ENCODE results near the gene VAC14.

Gene VAC14

GRCh38 chr16:70703041-70703834 lies 97.7 kb downstream of the VAC14 start:
- DNase-seq, result no peak

GRCh38 chr16:70702624-70703023 lies 98.3 kb downstream of the VAC14 start:
- DNase-seq, result no peak

GRCh38 chr16:70701998-70702397 lies 99.0 kb downstream of the VAC14 start:
- no peak for DNase-seq

- no peak for DNase-seq
These were observed 99.4 kb downstream of the VAC14 start for GRCh38 chr16:70701596-70701995.

DNA sequence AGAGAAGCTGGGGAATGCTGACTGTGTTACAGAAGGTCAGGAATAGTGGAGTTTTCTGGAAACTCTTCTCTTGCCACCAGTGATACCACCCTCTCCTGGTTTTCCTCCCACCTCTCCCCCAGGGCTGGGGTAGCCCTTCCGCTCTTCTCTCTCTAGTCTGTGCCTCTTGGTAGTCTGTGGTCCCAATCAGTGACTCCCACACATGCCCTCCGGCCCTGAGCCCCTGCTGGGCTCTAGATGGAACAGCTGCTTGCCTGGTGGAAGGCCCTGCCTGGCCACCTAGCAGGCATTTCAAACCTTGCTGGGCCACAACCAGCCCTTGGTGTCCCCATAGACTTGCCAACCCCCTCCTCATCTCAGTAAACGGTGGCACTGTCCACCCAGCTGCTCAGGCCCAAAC lies 99.9 kb downstream of the VAC14 start:
- no peak for DNase-seq

- no peak for DNase-seq
These were observed 100.6 kb downstream of the VAC14 start for GRCh38 chr16:70700101-70701020.

DNA sequence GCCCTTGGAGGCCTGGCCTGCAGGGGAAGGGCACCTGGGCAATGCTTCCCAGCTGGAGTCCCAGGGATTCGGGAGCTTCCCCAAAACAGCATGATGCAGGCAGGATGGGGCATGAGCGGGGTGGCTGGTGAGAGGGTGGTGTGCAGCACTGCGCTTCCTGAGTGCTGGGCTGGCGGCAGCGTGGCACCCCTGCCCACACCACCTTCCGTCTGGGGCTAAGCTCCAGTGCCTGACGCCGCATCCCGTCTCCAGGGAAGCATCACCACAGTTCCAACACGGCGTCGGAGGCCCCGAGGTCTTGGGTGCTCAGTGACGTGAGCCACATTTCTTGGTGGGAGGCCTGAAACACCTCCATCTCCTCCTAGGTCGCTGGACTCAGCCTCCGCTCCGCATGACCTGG lies 101.3 kb downstream of the VAC14 start:
- DNase-seq, result no peak

DNA sequence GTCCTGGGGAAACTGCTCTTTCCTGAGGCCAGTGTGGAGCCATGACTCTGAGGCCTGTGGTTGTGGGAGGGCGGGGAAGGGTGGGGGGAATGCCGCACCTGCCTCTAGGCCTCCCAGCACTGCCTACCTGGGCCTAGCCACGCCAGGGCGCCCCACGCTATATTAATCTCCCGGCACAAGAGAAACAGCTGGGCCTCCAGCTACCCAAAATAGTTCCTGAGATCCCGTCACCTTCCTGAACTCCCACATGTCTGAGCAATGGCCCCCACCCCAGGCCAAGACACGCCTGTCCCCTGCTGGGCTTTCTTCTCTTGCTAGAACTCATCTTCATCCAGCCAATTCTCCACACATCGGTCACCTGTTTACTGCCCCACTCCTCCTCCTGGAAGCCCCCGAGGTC lies 102.1 kb downstream of the VAC14 start:
- DNase-seq, result no peak

- DNase-seq, result no peak
These were observed 103.3 kb downstream of the VAC14 start for GRCh38 chr16:70697594-70698170.

DNA sequence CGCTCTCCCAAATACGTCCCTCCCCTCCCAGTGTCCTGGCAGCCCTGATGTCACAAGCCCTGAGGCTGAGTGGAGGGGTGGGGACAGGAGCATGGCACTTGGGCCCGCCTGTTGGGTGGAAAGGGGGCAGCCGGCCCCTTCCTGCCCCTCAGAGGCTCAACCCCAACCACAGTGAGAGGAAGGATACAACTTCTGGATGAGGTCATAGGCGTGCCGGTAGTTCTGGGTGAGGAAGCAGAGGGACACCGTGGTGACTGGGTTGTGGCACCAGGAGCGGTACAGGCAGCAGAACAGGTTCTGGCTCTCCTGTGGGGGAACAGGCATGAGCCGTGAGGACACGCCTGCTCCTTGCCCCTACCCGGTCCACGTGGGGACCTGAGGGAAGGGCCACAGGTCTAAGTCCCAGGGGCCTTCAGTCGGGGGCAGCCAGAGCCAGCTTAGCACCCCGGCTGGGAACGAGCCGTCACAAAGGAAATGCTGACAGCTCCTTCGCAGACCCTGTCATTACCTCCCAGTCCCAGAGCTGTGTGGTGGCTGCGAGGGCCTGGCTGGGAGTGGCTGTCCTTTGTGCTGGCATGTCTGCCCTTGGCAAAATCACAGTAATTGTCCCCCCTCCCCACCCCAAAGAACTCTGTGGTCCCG lies 103.9 kb downstream of the VAC14 start:
- no peak for DNase-seq

DNA sequence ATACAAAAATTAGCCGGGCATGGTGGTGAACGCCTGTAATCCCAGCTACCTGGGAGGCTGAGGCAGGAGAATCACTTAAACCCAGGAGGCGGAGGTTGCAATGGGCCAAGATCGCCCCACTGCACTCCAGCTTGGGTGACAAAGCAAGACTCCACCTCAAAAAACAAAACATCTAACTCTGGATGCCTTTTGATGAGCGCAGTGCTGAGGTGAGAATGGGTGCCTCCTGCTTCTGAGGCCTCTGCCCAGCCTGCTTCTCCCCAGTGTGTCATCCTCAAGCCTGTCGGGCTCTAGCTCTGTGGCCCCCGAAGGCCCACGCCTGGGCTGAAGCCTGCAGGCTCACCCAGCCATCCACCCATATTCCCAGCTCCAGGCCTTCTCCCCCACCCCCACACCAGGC lies 104.6 kb downstream of the VAC14 start:
- no peak for DNase-seq

DNA sequence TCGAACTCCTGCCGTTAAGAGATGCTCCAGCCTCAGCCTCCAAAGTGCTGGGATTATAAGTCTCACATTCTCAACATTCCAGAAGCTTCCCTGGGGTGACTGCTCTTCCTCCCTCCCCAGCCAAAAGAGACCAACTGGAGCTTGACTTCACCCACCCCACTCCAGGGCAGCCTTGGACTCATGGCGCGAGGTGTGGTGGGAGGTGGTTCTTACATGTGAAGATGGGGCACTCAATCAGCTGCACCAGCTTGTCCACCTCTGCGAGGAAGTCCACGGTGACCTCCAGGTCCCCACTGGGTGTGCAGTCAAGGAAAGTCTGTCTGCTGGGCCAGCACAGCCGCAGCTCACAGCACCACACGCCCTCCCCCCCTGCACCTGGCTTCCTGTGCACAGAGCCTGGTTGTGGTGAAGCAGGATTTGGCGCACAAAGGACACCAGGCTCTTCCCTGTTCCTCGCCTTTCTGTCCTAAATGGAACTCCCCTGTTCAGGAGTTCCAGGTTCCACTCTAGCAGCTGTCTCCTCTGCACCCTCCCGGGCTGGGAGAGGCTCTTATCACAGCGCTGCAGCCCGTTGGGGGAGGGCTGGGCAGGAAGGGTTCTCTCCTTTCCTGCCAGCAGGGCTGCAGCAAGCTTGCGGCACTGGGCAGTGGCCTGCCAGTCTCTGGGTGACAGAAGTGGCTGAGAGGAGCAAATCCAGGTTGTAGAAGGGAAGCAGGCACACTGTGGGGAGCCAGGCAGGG lies 105.5 kb downstream of the VAC14 start:
- no peak for DNase-seq

DNA sequence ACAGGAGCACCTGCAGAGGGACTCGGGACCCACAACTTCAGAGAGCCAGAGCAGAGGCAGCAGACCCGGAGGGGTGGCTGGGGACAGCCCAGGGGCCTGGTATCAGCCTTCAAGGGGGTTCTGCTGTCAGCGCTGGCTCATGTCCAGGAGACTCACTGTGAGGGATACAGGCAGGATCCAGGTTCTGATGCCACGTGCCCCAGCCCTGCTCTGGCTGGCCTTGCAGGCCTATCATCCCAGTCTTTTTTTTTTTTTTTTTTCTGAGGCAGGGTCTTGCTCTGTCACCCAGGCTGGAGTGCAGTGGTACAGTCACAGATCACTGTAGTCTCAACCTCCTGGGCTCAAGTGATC lies 106.1 kb downstream of the VAC14 start:
- DNase-seq, result no peak

DNA sequence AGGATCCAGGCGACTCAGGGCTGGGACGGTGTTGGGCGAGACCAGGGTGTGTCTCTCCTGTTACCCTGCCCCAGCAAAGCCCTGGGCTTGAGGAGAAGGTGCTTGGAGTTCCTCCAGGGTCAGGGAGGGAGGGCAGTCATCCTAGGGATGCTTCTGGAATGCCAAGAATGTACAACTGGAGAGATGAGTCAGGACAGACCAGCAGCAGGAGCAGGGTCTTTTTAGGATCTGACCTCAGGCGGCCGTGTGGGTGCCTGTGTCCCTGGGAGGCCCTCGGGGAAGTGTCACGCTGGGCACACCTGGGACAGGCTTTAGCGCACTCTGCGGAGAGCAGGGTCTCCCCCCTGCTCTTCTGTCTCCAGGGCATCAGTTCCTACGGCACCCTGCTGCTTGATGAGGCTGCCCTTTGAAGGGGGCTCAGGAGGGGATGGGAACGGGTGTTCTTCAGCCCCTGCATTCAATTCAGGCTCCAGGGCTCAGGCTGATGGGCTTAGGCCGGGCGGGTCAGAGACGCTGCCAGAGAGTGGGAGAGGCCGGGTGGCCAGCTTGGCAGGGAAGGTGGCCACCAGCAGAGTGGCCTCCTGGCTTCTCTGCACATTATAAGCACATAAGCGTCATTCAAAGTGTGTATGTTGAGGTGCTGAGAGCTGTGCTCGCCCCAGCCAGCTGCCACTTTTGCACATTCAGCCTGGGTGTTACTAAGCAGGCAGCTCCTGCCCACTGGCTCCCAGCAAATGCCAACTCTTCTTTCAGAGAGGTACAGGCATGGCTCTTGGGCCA lies 106.7 kb downstream of the VAC14 start:
- no peak for DNase-seq

- no peak for DNase-seq
These were observed 107.9 kb downstream of the VAC14 start for GRCh38 chr16:70692873-70693671.

DNA sequence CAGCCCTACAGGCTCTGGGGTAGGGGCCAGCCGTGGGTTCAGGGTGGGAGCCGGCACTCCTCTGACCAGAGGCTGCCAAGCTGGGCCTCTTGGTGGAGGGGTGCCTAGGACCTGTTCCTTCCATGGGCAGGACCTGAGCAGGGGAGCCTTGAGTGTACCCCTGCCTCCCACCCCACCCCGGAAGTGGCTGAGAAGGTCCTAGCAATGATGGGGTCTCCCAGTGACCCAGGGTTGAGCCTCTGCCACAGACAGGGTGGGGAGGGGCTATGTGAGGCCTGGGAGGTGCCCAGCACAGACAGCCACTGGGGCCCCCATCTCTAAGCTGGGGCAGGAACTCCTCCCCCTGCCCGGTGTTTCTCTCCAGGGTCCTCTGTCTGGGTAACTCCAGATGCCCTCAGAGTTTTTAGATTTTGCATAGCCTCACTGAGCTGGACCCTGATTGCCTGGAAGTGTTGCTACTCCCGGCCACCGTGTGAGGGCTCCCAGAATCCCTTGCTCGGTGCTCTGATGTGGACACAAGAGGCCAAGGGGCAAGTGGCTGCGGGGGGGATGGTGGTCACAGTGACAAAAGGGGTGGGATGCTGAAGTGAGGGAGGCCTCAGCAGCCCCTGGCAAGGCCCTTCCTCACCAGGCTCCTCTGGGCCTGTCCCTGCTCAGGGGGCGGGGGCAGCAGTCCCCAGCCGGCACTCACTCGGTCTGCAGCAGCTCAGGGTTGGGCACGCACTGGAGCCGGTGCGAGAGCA lies 108.7 kb downstream of the VAC14 start:
- no peak for DNase-seq

GRCh38 chr16:70691223-70692129 lies 109.5 kb downstream of the VAC14 start:
- no peak for DNase-seq

GRCh38 chr16:70689970-70690891 lies 110.7 kb downstream of the VAC14 start:
- DNase-seq, result no peak

Data from CD4-positive, alpha-beta T cell treated with Interleukin-4 for 4 hours (primary cell).